GM10266 (cell line): ENCODE data around the gene ATP5F1D.

Experiments used
- DNase-seq: peaks from one replicate; pipeline ENCODE4 v3.0.0; 2012; ENCODE audit errors: extremely low spot score
- TF ChIP-seq, protein P1 (sequence below): IDR thresholded peaks from 2 replicates; pipeline ENCODE4 v1.5.1; 2012; ENCODE audit warnings: mild to moderate bottlenecking, low read depth; ENCODE audit not compliant: control insufficient read depth, insufficient read depth; ENCODE audit errors: missing control alignments

The ATP5F1D gene

GRCh38 chr19:1283207-1283916 is 41.8 kb downstream of the ATP5F1D start:
- TF ChIP-seq, protein P1, sequence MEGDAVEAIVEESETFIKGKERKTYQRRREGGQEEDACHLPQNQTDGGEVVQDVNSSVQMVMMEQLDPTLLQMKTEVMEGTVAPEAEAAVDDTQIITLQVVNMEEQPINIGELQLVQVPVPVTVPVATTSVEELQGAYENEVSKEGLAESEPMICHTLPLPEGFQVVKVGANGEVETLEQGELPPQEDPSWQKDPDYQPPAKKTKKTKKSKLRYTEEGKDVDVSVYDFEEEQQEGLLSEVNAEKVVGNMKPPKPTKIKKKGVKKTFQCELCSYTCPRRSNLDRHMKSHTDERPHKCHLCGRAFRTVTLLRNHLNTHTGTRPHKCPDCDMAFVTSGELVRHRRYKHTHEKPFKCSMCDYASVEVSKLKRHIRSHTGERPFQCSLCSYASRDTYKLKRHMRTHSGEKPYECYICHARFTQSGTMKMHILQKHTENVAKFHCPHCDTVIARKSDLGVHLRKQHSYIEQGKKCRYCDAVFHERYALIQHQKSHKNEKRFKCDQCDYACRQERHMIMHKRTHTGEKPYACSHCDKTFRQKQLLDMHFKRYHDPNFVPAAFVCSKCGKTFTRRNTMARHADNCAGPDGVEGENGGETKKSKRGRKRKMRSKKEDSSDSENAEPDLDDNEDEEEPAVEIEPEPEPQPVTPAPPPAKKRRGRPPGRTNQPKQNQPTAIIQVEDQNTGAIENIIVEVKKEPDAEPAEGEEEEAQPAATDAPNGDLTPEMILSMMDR: no peak
- no peak for DNase-seq

DNA sequence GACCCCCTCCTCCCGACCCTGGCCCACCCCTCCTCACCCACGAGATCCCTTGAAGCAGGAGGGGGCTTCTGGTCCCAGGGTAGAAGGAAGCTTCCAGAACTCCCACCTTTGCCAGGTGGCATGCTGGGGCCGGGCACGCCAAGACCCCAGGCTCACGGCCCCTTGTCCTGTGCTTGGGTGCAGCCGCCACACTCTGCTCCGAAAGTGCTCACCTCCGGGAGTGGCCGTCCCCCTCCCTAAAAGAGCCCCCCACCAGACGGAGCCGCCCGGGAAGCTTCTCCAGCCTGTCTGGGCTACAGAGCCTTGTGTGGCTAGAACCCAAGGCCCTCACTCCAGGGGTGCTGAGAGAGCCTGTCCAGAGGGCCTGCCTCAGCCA is 42.4 kb downstream of the ATP5F1D start:
- no peak for DNase-seq
- TF ChIP-seq, protein P1: no peak

GRCh38 chr19:1284293-1284978 is 42.9 kb downstream of the ATP5F1D start:
- TF ChIP-seq, protein P1: no peak
- no peak for DNase-seq

DNA sequence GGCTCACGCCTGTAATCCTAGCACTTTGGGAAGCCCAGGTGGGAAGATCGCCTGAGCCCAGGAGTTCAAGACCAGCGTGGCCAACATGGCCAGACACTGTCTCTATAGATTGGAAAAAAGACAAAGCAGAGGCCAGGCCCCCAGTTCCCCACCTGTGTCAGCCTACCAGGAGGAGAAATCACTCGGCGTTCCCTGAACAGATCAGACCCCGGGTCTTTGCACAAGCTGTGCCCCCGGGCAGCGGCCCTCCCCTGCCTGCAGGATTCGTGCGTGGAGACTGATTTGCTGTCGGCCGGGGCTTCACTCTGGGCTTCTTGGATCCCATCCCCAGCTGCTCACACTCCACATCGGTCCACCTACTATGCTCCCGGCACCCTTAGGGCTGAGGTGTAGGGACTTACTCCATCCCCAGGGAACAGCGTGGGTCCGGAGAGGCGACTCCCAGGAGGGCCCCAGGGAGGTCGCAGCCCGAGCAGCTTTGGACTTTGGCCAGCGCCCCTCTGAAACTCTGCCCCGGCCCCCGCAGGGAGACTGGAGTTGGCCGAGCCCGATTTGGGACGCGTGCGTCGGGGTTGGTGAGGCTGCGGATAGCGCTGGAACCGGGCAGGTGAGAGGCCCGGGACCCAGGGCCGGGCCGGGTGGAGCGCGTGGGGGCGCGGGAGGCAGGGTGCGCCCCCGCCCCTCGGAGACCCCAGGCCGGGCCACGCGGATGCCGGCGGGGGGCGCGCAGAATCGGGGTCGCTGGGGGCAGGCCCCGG is 43.6 kb downstream of the ATP5F1D start:
- no peak for DNase-seq

GRCh38 chr19:1285737-1286360 is 44.3 kb downstream of the ATP5F1D start, which contains the start of gene EFNA2:
Gene EFNA2 (plus strand): TSS chr19:1285873. CDS start chr19:1286169, 296 bp downstream.
- no peak for DNase-seq
- TF ChIP-seq, protein P1: no peak

More for the DNA sequence above, 43.6 kb downstream of the ATP5F1D start:
- TF ChIP-seq, protein P1: no peak

- no peak for DNase-seq
- TF ChIP-seq, protein P1: no peak
Observed at GRCh38 chr19:1286487-1287353, 45.2 kb downstream of the ATP5F1D start.
